Esophagus squamous epithelium (tissue), 5 donors: Measurements from ENCODE around the gene LDAF1. TPM values are rescaled to one million over a fixed set of nuclear protein-coding genes. Genes with fewer than 3 reads are reported as not detected.

Source experiments
- DNase-seq: peaks from one replicate; lab custom pipeline; 2025; lab: John Stamatoyannopoulos, UW
- H3K27ac ChIP-seq, 4 donors: fragments of 200-600 bp; sonication (generic); one replicate each; pipeline ENCODE4 v1.5.1; 2016 to 2019; ENCODE audit warnings: mild to moderate bottlenecking in 1 of 4
- H3K27me3 ChIP-seq, 4 donors: fragments of 200-600 bp; sonication (generic); 1 replicate in 3 of 4; 2 replicates in 1 of 4; pipeline versions ENCODE4 v1.5.1 to v1.6.0; 2017 to 2021; ENCODE audit warnings: antibody characterized with exemption in 1 of 4
- H3K36me3 ChIP-seq, 3 donors: fragments of 200-600 bp; sonication (generic); one replicate each; pipeline ENCODE4 v1.5.1; 2016 to 2019
- H3K4me1 ChIP-seq, 3 donors: fragments of 200-600 bp; sonication (generic); one replicate each; pipeline ENCODE4 v1.5.1; 2017 to 2019
- H3K4me3 ChIP-seq, 4 donors: fragments of 200-600 bp; sonication (generic); 1 replicate in 3 of 4; 2 replicates in 1 of 4; pipeline ENCODE4 v1.5.1; 2016 to 2019; ENCODE audit warnings: mild to moderate bottlenecking in 2 of 4, moderate library complexity in 1 of 4
- H3K9me3 ChIP-seq, 3 donors: fragments of 200-600 bp; sonication (generic); one replicate each; pipeline ENCODE4 v1.5.1; 2016 to 2019
- CTCF ChIP-seq, 6 experiments: fragments of 450-650 bp in 4 of 6; fragments of 200-600 bp in 2 of 6; sonication (generic) in 2 of 6; IDR thresholded peaks; one replicate each; pipeline ENCODE4 v1.5.1; 2016 to 2019; ENCODE audit warnings: antibody characterized with exemption in 6 of 6, mild to moderate bottlenecking in 4 of 6, moderate library complexity in 4 of 6
- POLR2A ChIP-seq, 4 donors: fragments of 450-650 bp; IDR thresholded peaks; one replicate each; pipeline ENCODE4 v1.6.1; 2017; ENCODE audit warnings: antibody characterized with exemption in 4 of 4, mild to moderate bottlenecking in 4 of 4, moderate library complexity in 3 of 4
- WGBS, 2 donors: methylation state at CpG; one replicate each; pipeline ENCODE4 v1.1.5; 2018; 5-methylcytosine and 5-hydroxymethylcytosine counted together
- intact Hi-C: fragments of 100-400 bp; cut with DNase I; formaldehyde crosslinking; loops from one replicate; pipeline ENCODE4 v1.15.0; 2022
- total RNA-seq, 4 donors: library from RNA; depleted of rRNA; stranded (reverse); fragments of >200 nt; gene quantifications; one replicate each; pipeline ENCODE4 v1.1.0, GENCODE V29; 2016
- donor health status: DM: yes; HTN: yes; CAD: no.

Gene LDAF1
- total RNA-seq, 4 donors from 2014 or later: 46.3 to 137 (median 111) TPM

- H3K27ac ChIP-seq: peak overlapping the region; percentile 9 to 80 (median 60)
- intact Hi-C loops: no loop called here
- WGBS, 2 donors: 69 to 70% methylated on average over 4 of the region's 4 CpGs
- no peak for DNase-seq
- H3K36me3 ChIP-seq: peaks cover 0 to 73% (median 15%) of the 10 kb centered on the region in 3 donors
- H3K9me3 ChIP-seq: no peaks in the 10 kb centered on the region
- no peak for TF ChIP-seq POLR2A (IDR thresholded peaks at IDR 0.05)
- TF ChIP-seq CTCF (IDR thresholded peaks at IDR 0.05): no peak
- H3K4me3 ChIP-seq: no peak overlapping the region
- H3K27me3 ChIP-seq: no peaks in the 10 kb centered on the region
- peaks cover 4 to 58% (median 31%) of the 10 kb centered on the region in 3 donors for H3K4me1 ChIP-seq
Observed at GRCh38 chr16:21163576-21163975, 5.1 kb downstream of the LDAF1 start.

- Histone ChIP-seq H3K36me3 (peaks cover 0 to 79% (median 15%) of the 10 kb centered on the region in 3 donors), H3K4me3 (no peak overlapping the region), H3K27me3 (no peaks in the 10 kb centered on the region), H3K4me1 (peaks cover 4 to 57% (median 34%) of the 10 kb centered on the region in 3 donors), H3K9me3 (no peaks in the 10 kb centered on the region), H3K27ac (no peak overlapping the region)
- DNase-seq: no peak
- WGBS, 2 donors: 93% methylated on average over 7 of the region's 7 CpGs
- TF ChIP-seq POLR2A (IDR thresholded peaks at IDR 0.05) (no peak), CTCF (IDR thresholded peaks at IDR 0.05) (no peak)
- intact Hi-C loops: no loop called here
Observed at GRCh38 chr16:21164521-21165168, 6.2 kb downstream of the LDAF1 start.

- WGBS, 2 donors: 83 to 88% methylated on average over 5 to 8 of the region's 9 CpGs
- intact Hi-C loops: no loop called here
- Histone ChIP-seq H3K27ac (no peak overlapping the region), H3K4me3 (no peak overlapping the region), H3K4me1 (peaks cover 4 to 47% (median 24%) of the 10 kb centered on the region in 3 donors), H3K9me3 (no peaks in the 10 kb centered on the region), H3K27me3 (no peaks in the 10 kb centered on the region), H3K36me3 (peaks cover 11 to 91% (median 29%) of the 10 kb centered on the region in 3 donors)
- no peak for DNase-seq
- no peak for TF ChIP-seq POLR2A (IDR thresholded peaks at IDR 0.05)
- no peak for TF ChIP-seq CTCF (IDR thresholded peaks at IDR 0.05)
Observed at GRCh38 chr16:21166561-21166961, 8.1 kb downstream of the LDAF1 start.

- Histone ChIP-seq H3K27ac (no peak overlapping the region), H3K9me3 (no peaks in the 10 kb centered on the region), H3K27me3 (no peaks in the 10 kb centered on the region), H3K36me3 (peaks cover 11 to 91% (median 36%) of the 10 kb centered on the region in 3 donors), H3K4me1 (peaks cover 4 to 39% (median 16%) of the 10 kb centered on the region in 3 donors), H3K4me3 (no peak overlapping the region)
- TF ChIP-seq CTCF (IDR thresholded peaks at IDR 0.05) (no peak), POLR2A (IDR thresholded peaks at IDR 0.05) (no peak)
- WGBS, 2 donors: 80 to 88% methylated on average over 4 to 9 of the region's 9 CpGs
- no peak for DNase-seq
- intact Hi-C loops: no loop called here
Observed at GRCh38 chr16:21167360-21167759, 8.9 kb downstream of the LDAF1 start.

- WGBS, 2 donors: 96 to 98% methylated on average over 8 of the region's 12 CpGs
- no peak for DNase-seq
- TF ChIP-seq POLR2A (IDR thresholded peaks at IDR 0.05) (no peak), CTCF (IDR thresholded peaks at IDR 0.05) (no peak)
- Histone ChIP-seq H3K27me3 (no peaks in the 10 kb centered on the region), H3K27ac (no peak overlapping the region), H3K4me1 (peaks cover 0 to 32% (median 11%) of the 10 kb centered on the region in 3 donors), H3K9me3 (no peaks in the 10 kb centered on the region), H3K4me3 (no peak overlapping the region), H3K36me3 (peaks cover 11 to 91% (median 40%) of the 10 kb centered on the region in 3 donors)
- intact Hi-C loops: no loop called here
Observed at GRCh38 chr16:21167929-21168602, 9.6 kb downstream of the LDAF1 start.
